8988T (cell line): ENCODE results near the gene KCNC2.

Source experiments
- DNase-seq: peaks from one replicate; pipeline ENCODE4 v3.0.0; 2011

KCNC2 gene

GRCh38 chr12:75157385-75157784 lies 52.3 kb downstream of the KCNC2 start:
- no peak for DNase-seq

GRCh38 chr12:75155962-75156361 lies 53.7 kb downstream of the KCNC2 start:
- no peak for DNase-seq

GRCh38 chr12:75154388-75154787 lies 55.3 kb downstream of the KCNC2 start:
- DNase-seq, result no peak

DNA sequence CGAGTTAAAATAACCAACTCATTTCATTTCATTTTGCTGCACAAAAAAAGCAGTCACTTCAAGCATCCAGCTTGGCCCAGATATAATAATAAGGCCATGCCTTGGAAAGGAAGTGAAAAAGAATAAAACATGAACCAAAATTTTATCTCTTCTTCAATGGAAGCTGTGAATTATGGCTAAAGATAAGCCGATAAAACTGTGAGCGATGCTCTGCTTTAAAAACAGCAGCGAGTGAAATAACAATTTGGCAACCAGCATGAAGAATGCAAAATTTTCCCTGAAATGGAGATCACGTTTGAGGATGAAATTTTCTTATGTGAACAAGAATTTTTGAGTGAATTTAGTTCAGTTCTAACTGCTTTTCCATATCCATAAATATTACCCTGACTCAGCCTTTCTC lies 70.4 kb downstream of the KCNC2 start:
- DNase-seq, result no peak

GRCh38 chr12:75137896-75138295 lies 71.7 kb downstream of the KCNC2 start:
- no peak for DNase-seq

- DNase-seq, result no peak
Measured at GRCh38 chr12:75135026-75135425, 74.6 kb downstream of the KCNC2 start.

DNA sequence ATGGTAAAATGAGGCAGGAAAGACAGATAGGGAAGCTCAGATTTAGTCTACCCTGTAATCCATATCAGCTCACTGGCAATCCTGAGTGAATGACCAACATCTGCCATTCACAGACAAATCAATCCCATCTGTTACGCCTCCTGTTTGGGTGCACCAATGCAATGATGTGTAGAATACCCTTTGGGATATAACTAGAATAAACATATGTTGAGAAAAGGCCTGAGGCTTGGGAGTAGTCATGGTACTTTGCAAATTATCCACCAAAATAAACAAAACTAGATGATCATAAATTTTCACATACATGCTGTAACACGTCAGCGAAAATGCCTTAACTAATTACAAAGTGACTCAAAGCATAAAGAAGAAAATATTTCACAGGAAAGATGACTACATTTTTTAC lies 78.8 kb downstream of the KCNC2 start:
- DNase-seq, result no peak

GRCh38 chr12:75129275-75129674 lies 80.4 kb downstream of the KCNC2 start:
- no peak for DNase-seq

- no peak for DNase-seq
Measured at GRCh38 chr12:75121036-75121705, 88.5 kb downstream of the KCNC2 start.

- no peak for DNase-seq
Measured at GRCh38 chr12:75120311-75120711, 89.3 kb downstream of the KCNC2 start.

DNA sequence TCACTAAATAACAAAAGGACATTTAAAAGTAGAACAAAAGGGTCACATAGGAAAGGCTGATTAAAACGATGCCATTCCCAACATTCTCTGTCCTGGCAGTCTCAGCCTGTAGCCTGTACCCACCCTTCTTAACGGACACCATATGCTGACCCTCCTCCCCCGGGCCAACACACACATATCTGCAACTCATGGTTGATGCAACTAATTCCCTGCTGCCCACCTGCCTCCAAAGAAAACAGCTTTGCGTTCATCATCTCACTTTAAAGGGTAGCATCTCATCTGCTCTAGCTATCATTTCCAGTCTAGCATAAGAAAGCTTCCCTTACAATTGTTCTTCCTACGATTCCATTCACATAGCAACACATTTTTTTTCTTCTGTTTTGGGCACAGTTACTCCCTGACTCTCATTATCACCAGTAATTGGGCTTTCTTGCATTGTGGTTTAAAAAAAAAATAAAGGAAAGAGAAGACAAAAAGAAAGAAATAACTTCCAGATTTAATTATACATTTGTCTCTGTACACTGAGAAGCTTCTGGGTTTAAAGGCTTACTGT lies 92.9 kb downstream of the KCNC2 start:
- no peak for DNase-seq

DNA sequence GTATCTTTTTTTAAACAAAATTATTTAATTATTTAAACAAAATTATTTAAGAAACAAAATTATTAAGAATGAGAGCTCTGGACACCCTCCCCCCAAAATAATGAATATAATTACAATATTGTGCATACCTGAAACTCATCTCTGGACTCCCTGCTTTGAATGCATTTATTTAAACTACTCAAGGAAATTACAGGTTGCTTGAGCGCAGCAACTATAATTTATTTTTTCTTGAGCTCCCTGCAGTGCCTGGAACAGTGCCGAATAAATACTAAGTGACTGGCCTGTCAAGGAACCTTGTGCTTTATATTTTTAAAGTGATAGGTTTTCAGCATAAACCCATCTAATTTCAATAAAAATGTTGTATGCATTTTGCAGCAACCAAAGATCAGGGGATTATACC lies 93.9 kb downstream of the KCNC2 start:
- no peak for DNase-seq

DNA sequence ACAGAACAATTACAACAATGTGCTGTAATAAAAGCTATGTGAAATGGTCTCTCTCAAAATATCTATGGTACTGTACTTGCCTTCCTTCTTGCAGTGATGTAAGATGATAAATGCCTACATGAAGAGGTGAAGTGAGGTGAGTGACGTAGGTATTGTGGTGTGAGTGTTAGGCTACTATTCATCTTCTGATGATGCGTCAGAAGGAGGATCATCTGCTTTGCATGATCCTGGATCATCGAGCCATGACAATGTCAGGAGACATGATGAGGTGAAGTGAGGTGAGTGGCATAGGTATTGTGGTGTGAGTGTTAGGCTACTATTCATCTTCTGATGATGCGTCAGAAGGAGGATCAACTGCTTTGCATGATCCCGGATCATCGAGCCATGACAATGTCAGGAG lies 105.8 kb downstream of the KCNC2 start:
- no peak for DNase-seq

DNA sequence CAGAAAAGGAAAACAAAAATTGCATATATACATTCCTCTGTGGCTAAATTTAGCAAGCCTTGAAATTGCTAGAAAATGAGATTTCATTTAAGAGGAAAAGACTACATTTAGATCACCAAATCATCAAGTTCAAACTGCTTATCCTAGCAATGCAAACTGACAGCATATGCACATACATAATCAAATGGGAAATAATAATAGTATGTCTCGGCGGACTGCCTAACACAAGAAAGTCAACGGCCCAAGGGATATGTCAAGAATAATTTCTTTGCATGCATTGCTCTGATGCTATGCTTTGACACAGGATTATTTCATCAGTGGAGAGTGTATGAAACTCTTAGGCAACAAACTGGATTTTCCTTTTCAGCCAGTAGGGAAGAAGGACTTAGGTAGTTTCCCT lies 107.9 kb downstream of the KCNC2 start:
- no peak for DNase-seq

DNA sequence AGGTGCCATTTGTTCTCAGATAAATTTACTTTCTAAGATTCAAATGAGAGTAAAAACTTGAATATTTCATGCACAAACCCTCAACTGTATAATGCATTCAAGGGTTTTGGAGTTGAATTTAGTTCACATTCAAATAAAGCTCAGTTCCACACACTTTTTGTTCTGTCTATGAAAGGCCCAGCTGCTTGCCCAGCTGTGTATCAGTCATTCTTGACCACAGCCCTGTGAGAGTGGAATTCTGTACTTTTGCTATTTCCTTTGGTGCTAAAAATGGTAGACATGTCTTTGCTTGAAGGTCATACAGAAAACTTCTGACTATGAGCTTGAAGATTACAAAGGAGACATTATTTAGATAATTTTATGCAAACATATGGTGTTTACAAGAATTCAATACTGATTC lies 110.4 kb downstream of the KCNC2 start:
- DNase-seq, result no peak

DNA sequence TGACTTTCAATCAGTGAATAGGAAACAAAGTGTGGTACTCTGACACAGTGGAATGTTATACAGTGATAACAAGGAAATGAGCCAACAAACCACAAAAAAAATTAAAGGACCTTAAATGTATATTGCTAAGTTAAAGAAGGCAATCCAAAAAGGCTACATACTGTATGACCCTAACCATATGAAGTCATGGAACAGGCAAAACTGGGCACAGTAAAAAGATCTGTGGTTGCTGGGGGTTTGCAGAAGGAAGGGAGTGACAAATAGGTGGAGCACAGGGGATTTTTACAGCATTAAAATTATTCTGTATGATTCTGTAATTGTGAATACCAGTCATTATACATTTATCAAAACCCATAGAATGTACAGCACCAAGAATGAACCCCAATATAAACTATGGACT lies 112.6 kb downstream of the KCNC2 start:
- no peak for DNase-seq

DNA sequence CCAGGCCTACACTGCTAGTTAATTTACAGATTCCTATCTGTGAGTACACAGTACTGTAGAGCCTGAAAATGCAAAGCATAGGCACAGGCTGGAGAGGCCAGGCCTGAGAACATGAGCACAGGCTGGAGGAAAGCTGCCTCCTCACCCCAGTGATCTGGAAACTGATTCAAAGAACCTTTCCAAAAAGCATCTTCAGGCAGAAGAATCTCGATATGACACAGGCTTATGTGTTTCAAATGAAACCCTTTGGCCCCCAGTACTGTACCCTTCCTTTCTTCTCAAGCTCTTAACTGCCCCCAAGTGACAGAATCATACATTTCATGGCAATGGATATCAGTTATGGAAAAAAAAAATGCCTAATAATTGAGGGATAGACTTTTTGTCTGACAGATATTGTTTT lies 122.0 kb downstream of the KCNC2 start:
- DNase-seq, result no peak

DNA sequence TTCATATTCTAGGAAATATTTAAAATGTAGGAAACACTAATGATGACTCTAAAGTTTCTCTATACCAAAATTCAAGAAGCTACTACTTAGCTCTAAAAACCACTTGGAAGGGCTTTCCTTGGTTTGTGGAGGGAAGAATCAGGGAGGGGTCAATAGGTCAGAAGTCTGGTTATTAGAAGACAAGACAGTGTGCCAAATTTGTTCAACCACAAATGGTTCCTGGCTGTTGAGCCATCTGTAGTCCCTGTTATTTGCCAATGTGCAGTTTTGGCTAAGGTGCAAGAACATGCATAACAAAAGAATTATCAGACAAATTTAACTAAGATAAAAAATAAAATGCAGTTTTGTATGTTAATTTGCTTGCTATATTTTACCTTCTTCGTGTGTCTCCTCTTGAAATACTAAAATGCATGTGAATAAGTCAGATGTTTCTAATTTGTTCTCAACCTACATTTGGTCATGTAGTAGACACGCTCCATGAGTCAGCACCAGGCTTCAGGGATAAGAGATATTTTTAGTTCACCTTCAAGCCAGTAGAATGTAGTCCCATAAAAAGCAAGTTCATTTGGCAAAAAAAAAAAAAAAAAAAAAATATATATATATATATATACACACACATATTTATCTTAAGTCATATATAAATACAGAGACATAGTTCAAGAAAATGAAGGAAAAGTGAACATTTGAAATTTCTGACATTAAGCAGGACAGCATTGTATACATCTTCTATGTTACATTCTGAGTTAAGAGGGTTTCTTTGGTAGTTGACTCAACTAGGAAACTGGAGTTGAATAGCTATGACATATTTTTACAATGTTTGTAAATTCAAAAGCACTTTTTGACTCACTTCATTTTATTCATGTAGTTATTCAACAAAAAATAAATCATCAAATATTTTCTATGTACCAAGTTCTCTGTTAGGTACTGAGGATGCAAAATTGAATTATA lies 123.3 kb downstream of the KCNC2 start:
- no peak for DNase-seq

DNA sequence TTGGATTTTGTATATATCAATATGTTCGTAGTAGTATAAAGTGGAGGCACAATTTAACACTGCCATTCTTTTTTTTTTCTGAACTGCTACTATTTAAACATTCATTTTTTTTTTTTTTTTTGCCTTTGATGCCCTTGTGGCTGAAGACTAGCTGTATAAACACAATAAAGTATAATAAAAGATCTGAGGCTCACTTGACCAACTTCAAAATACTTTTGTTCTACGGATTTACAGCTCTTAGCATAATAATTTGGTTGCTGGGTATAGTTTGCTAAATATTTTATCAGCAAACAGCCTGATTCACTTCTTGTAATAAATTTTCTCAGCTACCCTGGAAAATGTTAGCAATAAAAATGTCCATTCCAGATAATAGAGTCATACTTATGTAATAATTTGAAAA lies 128.3 kb downstream of the KCNC2 start:
- no peak for DNase-seq

- DNase-seq, result no peak
Measured at GRCh38 chr12:75080582-75080981, 129.1 kb downstream of the KCNC2 start.

DNA sequence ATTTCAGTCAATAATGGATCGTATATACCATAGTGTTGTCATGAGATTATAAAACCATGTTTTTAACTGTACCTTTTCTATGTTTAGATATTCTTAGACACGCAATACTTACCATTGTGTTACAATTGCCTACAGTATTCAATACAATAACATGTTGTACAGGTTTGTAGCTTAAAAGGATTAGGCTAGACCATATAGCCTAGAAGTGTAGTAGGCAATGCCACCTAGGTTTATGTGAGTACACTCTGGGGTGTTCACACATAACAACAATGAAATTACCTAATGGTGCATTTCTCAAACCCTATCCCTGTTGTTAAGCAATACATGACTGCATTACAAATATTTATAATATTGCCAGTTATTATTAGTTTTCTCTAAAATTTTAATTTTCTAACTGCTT lies 144.2 kb downstream of the KCNC2 start:
- DNase-seq, result no peak

DNA sequence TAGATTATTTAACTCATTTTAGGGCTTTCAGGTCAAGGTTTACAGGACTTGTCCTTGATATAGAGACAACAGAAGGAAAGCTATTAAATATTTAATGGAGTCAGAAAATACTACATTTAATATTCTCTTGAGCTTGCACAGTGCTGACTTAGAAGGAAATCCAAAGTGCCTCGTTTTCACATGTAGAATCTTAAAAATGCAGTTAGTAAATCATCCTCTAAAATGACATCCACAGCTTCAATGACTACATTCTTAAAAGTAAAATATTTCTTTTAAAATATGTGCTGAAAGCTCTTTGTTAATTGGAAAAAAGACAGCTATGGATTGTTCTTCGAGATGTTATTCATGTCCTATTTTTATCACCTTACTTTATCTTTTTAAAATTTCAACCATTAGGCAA lies 146.9 kb downstream of the KCNC2 start:
- no peak for DNase-seq

DNA sequence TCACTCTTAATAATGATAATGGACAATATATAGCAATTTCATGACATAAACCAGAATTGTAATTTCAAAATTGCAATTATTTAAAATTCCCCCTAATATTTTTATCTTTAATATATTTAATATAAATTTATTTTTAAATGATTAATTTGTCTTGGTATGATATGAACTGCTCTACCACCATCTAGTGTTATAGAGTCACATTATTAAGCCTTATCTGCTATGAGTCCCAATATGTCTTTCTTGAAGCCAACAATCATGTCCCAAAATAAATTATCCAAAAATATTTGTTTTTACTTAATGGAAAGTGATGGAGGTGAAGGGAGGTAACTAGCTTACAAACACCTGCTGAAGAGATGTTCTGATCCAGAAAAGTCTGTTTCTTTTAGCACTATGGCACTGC lies 151.4 kb downstream of the KCNC2 start:
- no peak for DNase-seq

DNA sequence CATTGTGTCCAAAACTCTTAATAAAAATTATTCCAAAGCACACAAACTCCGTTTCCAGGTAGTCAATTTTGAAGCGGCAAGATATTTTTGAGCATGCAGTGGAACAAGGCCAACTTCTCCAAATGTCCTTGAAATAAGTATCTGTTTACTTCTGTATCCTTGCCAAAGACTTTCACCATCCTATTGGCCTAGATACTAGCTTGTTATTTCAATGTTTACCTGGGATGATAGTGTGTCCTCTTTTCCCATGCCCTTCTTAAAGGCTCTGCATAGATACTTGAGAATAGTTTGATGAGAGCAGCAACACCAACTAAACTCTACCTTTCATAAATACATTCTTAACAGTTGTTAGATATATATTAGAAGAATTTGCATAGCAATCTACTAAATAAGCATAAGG lies 160.9 kb downstream of the KCNC2 start:
- DNase-seq, result no peak
